T-cell (primary cell): ENCODE measurements around the gene UGT1A1. TPM values are rescaled to one million over a fixed set of nuclear protein-coding genes. Genes with fewer than 3 reads are reported as not detected.

Source experiments
- ATAC-seq, 4 experiments: fragments of 200-7000 bp in 3 of 4; fragments of 150-1000 bp in 1 of 4; cut with Tn5 transposase; replicated peaks in 1 of 4; 1 replicate in 3 of 4; 2 replicates in 1 of 4; pipeline ENCODE4 v1.10.0; 2021; ENCODE audit warnings: moderate library complexity in 3 of 4, mild to moderate bottlenecking in 2 of 4, moderate number of reproducible peaks in 1 of 4
- CTCF ChIA-PET, 2 donors: fragments of 300-600 bp; sonication (Branson Sonifier 250); formaldehyde crosslinking; loops; one replicate each; lab custom pipeline; 2022; ENCODE audit warnings: antibody characterized with exemption in 2 of 2; lab: Charles Lee
- POLR2A ChIA-PET, 2 donors: fragments of 300-600 bp; sonication (Branson Sonifier 250); formaldehyde crosslinking; loops; one replicate each; lab custom pipeline; 2022; ENCODE audit warnings: antibody characterized with exemption in 2 of 2; lab: Charles Lee
- DNase-seq, 35 experiments: peaks; one replicate each; pipeline versions ENCODE4 v3.0.0 to v3.0.0-alpha.2; 2013 to 2023
- H3K27ac ChIP-seq: one replicate; pipeline ENCODE4 v1.5.1; 2013; ENCODE audit warnings: low read length
- H3K27me3 ChIP-seq, 2 experiments: replicated peaks in 1 of 2; 1 replicate in 1 of 2; 2 replicates in 1 of 2; pipeline versions ENCODE4 v1.6.1 to v1.7.0; 2013; ENCODE audit warnings: low read length in 1 of 2, mixed read lengths in 1 of 2; ENCODE audit not compliant: control insufficient read depth in 2 of 2, insufficient read depth in 2 of 2; ENCODE audit errors: extremely low read depth in 1 of 2
- H3K36me3 ChIP-seq, 2 donors: 1 replicate in 1 of 2; 2 replicates in 1 of 2; pipeline versions ENCODE4 v1.6.1 to v1.7.0; 2013; ENCODE audit warnings: low read length in 1 of 2; ENCODE audit not compliant: control insufficient read depth in 2 of 2, insufficient read depth in 1 of 2; ENCODE audit errors: extremely low read depth in 1 of 2
- H3K4me1 ChIP-seq, 2 experiments: 1 replicate in 1 of 2; 2 replicates in 1 of 2; pipeline versions ENCODE4 v1.6.1 to v1.7.0; 2013; ENCODE audit warnings: low read length in 2 of 2, mixed read lengths in 1 of 2; ENCODE audit not compliant: insufficient read depth in 2 of 2, control insufficient read depth in 1 of 2; ENCODE audit errors: extremely low read depth in 1 of 2
- H3K4me3 ChIP-seq, 2 donors: 1 replicate in 1 of 2; 2 replicates in 1 of 2; pipeline versions ENCODE4 v1.5.1 to v1.7.0; 2013; ENCODE audit warnings: mild to moderate bottlenecking in 2 of 2, low read length in 1 of 2, moderate library complexity in 1 of 2; ENCODE audit not compliant: control insufficient read depth in 1 of 2; ENCODE audit errors: extremely low read depth in 1 of 2
- H3K9me3 ChIP-seq: 2 replicates; pipeline ENCODE4 v1.7.0; 2013
- H3K27ac Mint-ChIP-seq, 2 donors: one replicate each; pipeline ENCODE4 v1.8.0; 2020 to 2021; ENCODE audit warnings: mild to moderate bottlenecking in 2 of 2, mixed read lengths in 2 of 2
- H3K27me3 Mint-ChIP-seq, 2 donors: one replicate each; pipeline ENCODE4 v1.8.0; 2021 to 2022; ENCODE audit warnings: mixed read lengths in 2 of 2
- H3K36me3 Mint-ChIP-seq: one replicate; pipeline ENCODE4 v1.8.0; 2021; ENCODE audit warnings: mixed read lengths
- H3K4me1 Mint-ChIP-seq, 3 donors: one replicate each; pipeline ENCODE4 v1.8.0; 2020 to 2022; ENCODE audit warnings: mixed read lengths in 3 of 3, mild to moderate bottlenecking in 1 of 3
- H3K4me3 Mint-ChIP-seq, 3 donors: one replicate each; pipeline ENCODE4 v1.8.0; 2020 to 2022; ENCODE audit warnings: mild to moderate bottlenecking in 3 of 3, mixed read lengths in 3 of 3, moderate library complexity in 3 of 3
- H3K9me3 Mint-ChIP-seq, 3 donors: one replicate each; pipeline ENCODE4 v1.8.0; 2020 to 2022; ENCODE audit warnings: mixed read lengths in 3 of 3
- WGBS: methylation state at CpG from one replicate; pipeline ENCODE4 v1.1.5; 2013; ENCODE audit warnings: missing lambda C conversion rate; ENCODE audit not compliant: insufficient coverage; 5-methylcytosine and 5-hydroxymethylcytosine counted together
- total RNA-seq, 35 experiments: library from RNA in 6 of 35; stranded (reverse) in 6 of 35; fragments of 120-200 nt in 1 of 35; gene quantifications; one replicate each; pipeline versions ENCODE4 v1.2.1 to v1.2.4 and lab custom pipeline; 2013 to 2026

The UGT1A1 gene
- total RNA-seq, 5 donors from 2014 or later (not counting 1 experiment from before 2014, with no cell fraction given), result not detected

DNA sequence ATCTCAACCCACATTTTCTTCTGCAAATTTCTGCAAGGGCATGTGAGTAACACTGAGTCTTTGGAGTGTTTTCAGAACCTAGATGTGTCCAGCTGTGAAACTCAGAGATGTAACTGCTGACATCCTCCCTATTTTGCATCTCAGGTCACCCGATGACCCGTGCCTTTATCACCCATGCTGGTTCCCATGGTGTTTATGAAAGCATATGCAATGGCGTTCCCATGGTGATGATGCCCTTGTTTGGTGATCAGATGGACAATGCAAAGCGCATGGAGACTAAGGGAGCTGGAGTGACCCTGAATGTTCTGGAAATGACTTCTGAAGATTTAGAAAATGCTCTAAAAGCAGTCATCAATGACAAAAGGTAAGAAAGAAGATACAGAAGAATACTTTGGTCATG, 8.0 kb downstream of the UGT1A1 start:
- H3K9me3 Mint-ChIP-seq, result no peaks in the 10 kb centered on the region
- peaks cover 37 to 38% of the 10 kb centered on the region in 2 donors for H3K27me3 Mint-ChIP-seq
- Histone ChIP-seq H3K36me3 (no peaks in the 10 kb centered on the region), H3K4me1 (no peaks in the 10 kb centered on the region), H3K27me3 (peaks cover 0 to 17% of the 10 kb centered on the region in 2 experiments), H3K27ac (no peak overlapping the region), H3K4me3 (no peak overlapping the region), H3K9me3 (no peaks in the 10 kb centered on the region)
- H3K4me3 Mint-ChIP-seq, result no peak overlapping the region
- H3K27ac Mint-ChIP-seq, result no peak overlapping the region
- H3K4me1 Mint-ChIP-seq, result no peaks in the 10 kb centered on the region
- H3K36me3 Mint-ChIP-seq, result no peaks in the 10 kb centered on the region
- 95% methylated on average over 2 of the region's 4 CpGs for WGBS
- DNase-seq, result no peak
- ChIA-PET CTCF (no interaction called here), POLR2A (no interaction called here)
- ATAC-seq, result no peak

DNA sequence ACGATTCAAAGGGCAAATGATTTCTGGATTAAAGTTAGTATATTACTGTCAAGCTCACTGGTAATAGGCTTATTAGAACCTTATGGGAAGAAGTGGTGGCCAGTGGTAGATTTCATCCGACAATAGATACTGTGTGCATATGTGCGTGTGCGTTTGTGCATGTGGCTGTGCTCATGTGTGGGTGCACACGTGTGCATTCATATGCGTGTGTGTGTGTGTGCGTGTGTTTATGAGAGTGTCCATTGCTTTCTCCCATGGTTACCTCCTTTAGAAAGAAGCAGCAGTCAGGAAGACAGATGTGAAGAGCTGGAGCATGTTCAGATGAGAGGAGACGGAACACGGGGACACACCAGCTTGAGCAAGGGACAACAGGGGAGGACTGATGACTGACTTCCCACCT, 9.2 kb downstream of the UGT1A1 start:
- WGBS, result 90% methylated on average over 8 of the region's 9 CpGs
- CTCF ChIA-PET, result no interaction called here
- H3K36me3 Mint-ChIP-seq, result no peaks in the 10 kb centered on the region
- no peak overlapping the region for H3K27ac Mint-ChIP-seq
- H3K4me1 ChIP-seq, result no peaks in the 10 kb centered on the region
- H3K27me3 Mint-ChIP-seq, result peaks cover 27 to 29% of the 10 kb centered on the region in 2 donors
- peaks cover 0 to 17% of the 10 kb centered on the region in 2 experiments for H3K27me3 ChIP-seq
- H3K36me3 ChIP-seq, result no peaks in the 10 kb centered on the region
- H3K4me1 Mint-ChIP-seq, result no peaks in the 10 kb centered on the region
- no peak for ATAC-seq
- no peaks in the 10 kb centered on the region for H3K9me3 Mint-ChIP-seq
- H3K4me3 Mint-ChIP-seq, result no peak overlapping the region
- H3K4me3 ChIP-seq, result no peak overlapping the region
- no peaks in the 10 kb centered on the region for H3K9me3 ChIP-seq
- POLR2A ChIA-PET, result interaction anchor here in 1 of 2 donors (0.6 kb wide), 1 partner anchor 282 kb away, joined by 3 read pairs; no protein-coding TSS in a partner anchor
- H3K27ac ChIP-seq, result no peak overlapping the region
- DNase-seq, result no peak

DNA sequence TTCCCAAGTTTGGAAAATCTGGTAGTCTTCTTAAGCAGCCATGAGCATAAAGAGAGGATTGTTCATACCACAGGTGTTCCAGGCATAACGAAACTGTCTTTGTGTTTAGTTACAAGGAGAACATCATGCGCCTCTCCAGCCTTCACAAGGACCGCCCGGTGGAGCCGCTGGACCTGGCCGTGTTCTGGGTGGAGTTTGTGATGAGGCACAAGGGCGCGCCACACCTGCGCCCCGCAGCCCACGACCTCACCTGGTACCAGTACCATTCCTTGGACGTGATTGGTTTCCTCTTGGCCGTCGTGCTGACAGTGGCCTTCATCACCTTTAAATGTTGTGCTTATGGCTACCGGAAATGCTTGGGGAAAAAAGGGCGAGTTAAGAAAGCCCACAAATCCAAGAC, 12.1 kb downstream of the UGT1A1 start:
- ChIA-PET POLR2A (no interaction called here), CTCF (no interaction called here)
- DNase-seq (no peak), ATAC-seq (no peak)
- Mint-ChIP-seq H3K9me3 (peaks cover 3 to 13% (median 7%) of the 10 kb centered on the region in 3 donors), H3K27ac (no peak overlapping the region), H3K27me3 (peaks cover 18 to 21% of the 10 kb centered on the region in 2 donors), H3K4me3 (no peak overlapping the region), H3K36me3 (no peaks in the 10 kb centered on the region), H3K4me1 (no peaks in the 10 kb centered on the region)
- Histone ChIP-seq H3K27ac (no peak overlapping the region), H3K36me3 (no peaks in the 10 kb centered on the region), H3K27me3 (peaks cover 0 to 18% of the 10 kb centered on the region in 2 experiments), H3K4me1 (no peaks in the 10 kb centered on the region), H3K4me3 (no peak overlapping the region), H3K9me3 (no peaks in the 10 kb centered on the region)
- 95% methylated on average over 10 of the region's 16 CpGs for WGBS

DNA sequence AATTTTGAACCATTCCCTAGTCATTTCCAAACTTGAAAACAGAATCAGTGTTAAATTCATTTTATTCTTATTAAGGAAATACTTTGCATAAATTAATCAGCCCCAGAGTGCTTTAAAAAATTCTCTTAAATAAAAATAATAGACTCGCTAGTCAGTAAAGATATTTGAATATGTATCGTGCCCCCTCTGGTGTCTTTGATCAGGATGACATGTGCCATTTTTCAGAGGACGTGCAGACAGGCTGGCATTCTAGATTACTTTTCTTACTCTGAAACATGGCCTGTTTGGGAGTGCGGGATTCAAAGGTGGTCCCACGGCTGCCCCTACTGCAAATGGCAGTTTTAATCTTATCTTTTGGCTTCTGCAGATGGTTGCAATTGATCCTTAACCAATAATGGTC, 12.5 kb downstream of the UGT1A1 start:
- H3K27ac Mint-ChIP-seq, result no peak overlapping the region
- Histone ChIP-seq H3K27me3 (peaks cover 0 to 19% of the 10 kb centered on the region in 2 experiments), H3K27ac (no peak overlapping the region), H3K9me3 (no peaks in the 10 kb centered on the region), H3K36me3 (no peaks in the 10 kb centered on the region), H3K4me1 (no peaks in the 10 kb centered on the region), H3K4me3 (no peak overlapping the region)
- CTCF ChIA-PET, result no interaction called here
- peaks cover 16 to 18% of the 10 kb centered on the region in 2 donors for H3K27me3 Mint-ChIP-seq
- no peaks in the 10 kb centered on the region for H3K36me3 Mint-ChIP-seq
- H3K4me3 Mint-ChIP-seq, result no peak overlapping the region
- DNase-seq (no peak), ATAC-seq (no peak)
- H3K9me3 Mint-ChIP-seq, result peaks cover 3 to 13% (median 7%) of the 10 kb centered on the region in 3 donors
- POLR2A ChIA-PET, result no interaction called here
- WGBS, result 78% methylated on average over 4 of the region's 5 CpGs
- no peaks in the 10 kb centered on the region for H3K4me1 Mint-ChIP-seq

DNA sequence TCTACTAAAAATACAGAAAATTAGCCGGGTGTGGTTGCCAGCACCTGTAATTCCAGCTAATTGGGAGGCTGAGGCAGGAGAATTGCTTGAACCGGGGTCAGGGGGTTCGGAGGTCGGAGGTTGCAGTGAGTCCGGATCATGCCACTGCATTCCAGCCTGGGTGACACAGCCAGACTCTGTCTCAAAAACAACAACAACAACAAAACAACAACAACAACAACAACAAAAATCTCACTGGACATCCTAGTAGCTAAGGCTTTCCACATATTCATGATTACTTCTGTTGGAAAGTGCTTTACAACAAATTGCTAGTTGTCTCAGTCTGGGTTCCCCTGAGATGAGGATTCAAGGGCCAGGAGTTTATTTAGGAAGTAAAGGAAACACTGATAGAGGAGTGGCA, 13.8 kb downstream of the UGT1A1 start:
- peaks cover 3 to 13% (median 7%) of the 10 kb centered on the region in 3 donors for H3K9me3 Mint-ChIP-seq
- no peak overlapping the region for H3K4me3 Mint-ChIP-seq
- Histone ChIP-seq H3K27me3 (peaks cover 0 to 20% of the 10 kb centered on the region in 2 experiments), H3K4me3 (no peak overlapping the region), H3K27ac (no peak overlapping the region), H3K36me3 (no peaks in the 10 kb centered on the region), H3K4me1 (no peaks in the 10 kb centered on the region), H3K9me3 (no peaks in the 10 kb centered on the region)
- ChIA-PET POLR2A (no interaction called here), CTCF (no interaction called here)
- no peak for ATAC-seq
- H3K27ac Mint-ChIP-seq, result no peak overlapping the region
- 85% methylated on average over 5 of the region's 5 CpGs for WGBS
- H3K4me1 Mint-ChIP-seq, result no peaks in the 10 kb centered on the region
- H3K27me3 Mint-ChIP-seq, result peaks cover 16 to 25% of the 10 kb centered on the region in 2 donors
- no peaks in the 10 kb centered on the region for H3K36me3 Mint-ChIP-seq
- no peak for DNase-seq

DNA sequence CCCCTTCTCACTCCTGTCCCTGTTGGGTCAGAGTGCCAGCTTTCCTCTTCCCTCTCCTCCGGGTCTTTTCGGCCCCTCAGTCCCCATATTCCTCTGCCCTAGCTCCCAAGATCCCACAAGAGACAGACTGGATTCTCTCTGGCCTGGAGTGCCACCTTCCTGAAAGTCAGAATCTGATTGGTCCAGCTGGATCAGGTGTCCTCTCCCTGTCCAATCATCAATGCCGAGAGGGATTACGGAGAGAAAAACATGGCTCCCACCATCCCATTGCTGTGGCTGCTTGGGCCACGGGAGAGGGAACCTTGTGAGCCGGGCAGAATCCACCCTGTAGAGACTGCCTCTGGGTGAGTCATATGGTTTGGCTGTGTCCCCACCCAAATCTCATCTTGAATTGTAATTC, 15.3 kb downstream of the UGT1A1 start:
- peaks cover 0 to 24% of the 10 kb centered on the region in 2 experiments for H3K27me3 ChIP-seq
- POLR2A ChIA-PET, result no interaction called here
- H3K4me3 ChIP-seq, result no peak overlapping the region
- DNase-seq, result no peak
- H3K27me3 Mint-ChIP-seq, result peaks cover 23 to 26% of the 10 kb centered on the region in 2 donors
- WGBS, result 87% methylated on average over 2 of the region's 6 CpGs
- no peaks in the 10 kb centered on the region for H3K4me1 ChIP-seq
- peaks cover 3 to 13% (median 7%) of the 10 kb centered on the region in 3 donors for H3K9me3 Mint-ChIP-seq
- ATAC-seq, result no peak
- no peaks in the 10 kb centered on the region for H3K36me3 ChIP-seq
- no peaks in the 10 kb centered on the region for H3K36me3 Mint-ChIP-seq
- no peaks in the 10 kb centered on the region for H3K4me1 Mint-ChIP-seq
- no peak overlapping the region for H3K27ac Mint-ChIP-seq
- H3K4me3 Mint-ChIP-seq, result no peak overlapping the region
- CTCF ChIA-PET, result no interaction called here
- no peaks in the 10 kb centered on the region for H3K9me3 ChIP-seq
- no peak overlapping the region for H3K27ac ChIP-seq

DNA sequence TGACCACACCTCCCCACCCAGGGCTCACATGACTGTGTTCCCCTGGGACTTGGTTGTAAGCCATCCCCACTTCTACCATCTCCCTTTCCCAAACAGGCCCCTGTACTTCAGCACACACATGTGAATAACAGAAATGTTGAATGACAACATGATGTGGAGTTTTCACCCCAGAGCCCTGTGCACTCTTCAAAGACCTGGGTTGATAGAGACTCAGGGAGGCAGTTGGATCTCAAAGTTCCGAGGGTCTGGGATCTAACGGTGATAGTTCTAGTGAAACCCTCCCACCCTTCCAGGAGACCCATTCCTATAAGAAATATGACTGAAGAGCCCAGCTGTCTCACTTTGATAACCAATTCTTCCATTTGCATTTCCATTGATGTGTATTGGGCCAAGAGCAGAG, 18.0 kb downstream of the UGT1A1 start, which contains the start of gene MROH2A:
TSS of gene MROH2A (plus strand) at position 301 of the 400 bp plus-strand sequence. CDS start 1,029 bp downstream, outside the sequence.
- Mint-ChIP-seq H3K27me3 (peaks cover 24 to 32% of the 10 kb centered on the region in 2 donors), H3K27ac (no peak within 1 kb of the TSS), H3K9me3 (peaks cover 3 to 13% (median 7%) of the 10 kb centered on the region in 3 donors), H3K4me3 (no peak within 1 kb of the TSS), H3K4me1 (no peaks in the 10 kb centered on the region), H3K36me3 (no peaks in the 10 kb centered on the region)
- H3K4me1 ChIP-seq, result no peaks in the 10 kb centered on the region
- no peaks in the 10 kb centered on the region for H3K9me3 ChIP-seq
- DNase-seq (no peak), ATAC-seq (no peak)
- ChIA-PET POLR2A (no interaction called here), CTCF (no interaction called here)
- peaks cover 0 to 22% of the 10 kb centered on the region in 2 experiments for H3K27me3 ChIP-seq
- no peaks in the 10 kb centered on the region for H3K36me3 ChIP-seq
- whole genome bisulfite sequencing, result no CpG with 5 or more reads among the region's 2 CpGs
- H3K4me3 ChIP-seq, result no peak within 1 kb of the TSS
- no peak within 1 kb of the TSS for H3K27ac ChIP-seq
